Panc1 (cell line): ENCODE measurements around the gene ZDHHC23.

Experiments used
- POLR2AphosphoS5 ChIP-seq: IDR thresholded peaks from 2 replicates; pipeline ENCODE4 v1.6.1; 2012; ENCODE audit warnings: mild to moderate bottlenecking, low read depth, low read length, moderate library complexity
- TF ChIP-seq, protein P1 (sequence below), 2 experiments: IDR thresholded peaks; 2 replicates each; pipeline ENCODE4 v1.6.1; 2011 to 2012; ENCODE audit warnings: low read depth in 2 of 2, control low read depth in 1 of 2, low read length in 1 of 2, mild to moderate bottlenecking in 1 of 2, moderate library complexity in 1 of 2; ENCODE audit not compliant: insufficient read depth in 1 of 2
- TF ChIP-seq, protein P2 (sequence below): fragments of 450-650 bp; IDR thresholded peaks from 2 replicates; pipeline ENCODE4 v1.5.1; 2017; ENCODE audit warnings: mild to moderate bottlenecking

DNA sequence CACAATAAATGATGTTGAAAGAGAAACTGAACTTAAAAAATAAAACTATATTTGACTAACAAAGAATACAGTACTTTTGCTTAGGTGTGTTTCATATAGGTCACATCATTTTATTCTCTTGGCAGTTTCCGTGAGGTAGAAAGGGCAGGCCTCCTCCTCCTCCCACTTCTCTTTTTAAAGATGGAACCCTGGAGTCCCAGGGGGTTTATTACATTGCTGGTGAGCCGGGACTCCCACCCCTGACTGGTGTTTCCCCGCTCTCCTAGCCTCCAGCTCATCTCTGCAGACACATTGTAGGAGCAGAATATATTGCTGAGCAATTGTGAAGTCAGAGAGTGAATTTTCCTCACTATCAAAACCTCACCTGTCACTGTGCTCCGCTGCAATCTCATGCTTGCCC is 30.0 kb downstream of the ZDHHC23 start:
- TF ChIP-seq, protein P1, sequence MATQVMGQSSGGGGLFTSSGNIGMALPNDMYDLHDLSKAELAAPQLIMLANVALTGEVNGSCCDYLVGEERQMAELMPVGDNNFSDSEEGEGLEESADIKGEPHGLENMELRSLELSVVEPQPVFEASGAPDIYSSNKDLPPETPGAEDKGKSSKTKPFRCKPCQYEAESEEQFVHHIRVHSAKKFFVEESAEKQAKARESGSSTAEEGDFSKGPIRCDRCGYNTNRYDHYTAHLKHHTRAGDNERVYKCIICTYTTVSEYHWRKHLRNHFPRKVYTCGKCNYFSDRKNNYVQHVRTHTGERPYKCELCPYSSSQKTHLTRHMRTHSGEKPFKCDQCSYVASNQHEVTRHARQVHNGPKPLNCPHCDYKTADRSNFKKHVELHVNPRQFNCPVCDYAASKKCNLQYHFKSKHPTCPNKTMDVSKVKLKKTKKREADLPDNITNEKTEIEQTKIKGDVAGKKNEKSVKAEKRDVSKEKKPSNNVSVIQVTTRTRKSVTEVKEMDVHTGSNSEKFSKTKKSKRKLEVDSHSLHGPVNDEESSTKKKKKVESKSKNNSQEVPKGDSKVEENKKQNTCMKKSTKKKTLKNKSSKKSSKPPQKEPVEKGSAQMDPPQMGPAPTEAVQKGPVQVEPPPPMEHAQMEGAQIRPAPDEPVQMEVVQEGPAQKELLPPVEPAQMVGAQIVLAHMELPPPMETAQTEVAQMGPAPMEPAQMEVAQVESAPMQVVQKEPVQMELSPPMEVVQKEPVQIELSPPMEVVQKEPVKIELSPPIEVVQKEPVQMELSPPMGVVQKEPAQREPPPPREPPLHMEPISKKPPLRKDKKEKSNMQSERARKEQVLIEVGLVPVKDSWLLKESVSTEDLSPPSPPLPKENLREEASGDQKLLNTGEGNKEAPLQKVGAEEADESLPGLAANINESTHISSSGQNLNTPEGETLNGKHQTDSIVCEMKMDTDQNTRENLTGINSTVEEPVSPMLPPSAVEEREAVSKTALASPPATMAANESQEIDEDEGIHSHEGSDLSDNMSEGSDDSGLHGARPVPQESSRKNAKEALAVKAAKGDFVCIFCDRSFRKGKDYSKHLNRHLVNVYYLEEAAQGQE (IDR thresholded peaks at IDR 0.05; ENCODE audit: insufficient read depth in 1 of 2, low read depth in 2 of 2, low read length in 1 of 2) = no peak
- TF ChIP-seq, protein P2, sequence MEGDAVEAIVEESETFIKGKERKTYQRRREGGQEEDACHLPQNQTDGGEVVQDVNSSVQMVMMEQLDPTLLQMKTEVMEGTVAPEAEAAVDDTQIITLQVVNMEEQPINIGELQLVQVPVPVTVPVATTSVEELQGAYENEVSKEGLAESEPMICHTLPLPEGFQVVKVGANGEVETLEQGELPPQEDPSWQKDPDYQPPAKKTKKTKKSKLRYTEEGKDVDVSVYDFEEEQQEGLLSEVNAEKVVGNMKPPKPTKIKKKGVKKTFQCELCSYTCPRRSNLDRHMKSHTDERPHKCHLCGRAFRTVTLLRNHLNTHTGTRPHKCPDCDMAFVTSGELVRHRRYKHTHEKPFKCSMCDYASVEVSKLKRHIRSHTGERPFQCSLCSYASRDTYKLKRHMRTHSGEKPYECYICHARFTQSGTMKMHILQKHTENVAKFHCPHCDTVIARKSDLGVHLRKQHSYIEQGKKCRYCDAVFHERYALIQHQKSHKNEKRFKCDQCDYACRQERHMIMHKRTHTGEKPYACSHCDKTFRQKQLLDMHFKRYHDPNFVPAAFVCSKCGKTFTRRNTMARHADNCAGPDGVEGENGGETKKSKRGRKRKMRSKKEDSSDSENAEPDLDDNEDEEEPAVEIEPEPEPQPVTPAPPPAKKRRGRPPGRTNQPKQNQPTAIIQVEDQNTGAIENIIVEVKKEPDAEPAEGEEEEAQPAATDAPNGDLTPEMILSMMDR = no peak
- no peak for TF ChIP-seq POLR2AphosphoS5
